Cardiac muscle cell (in vitro differentiated cells and primary cell): ENCODE measurements around the gene LTA4H. TPM values are rescaled to one million over a fixed set of nuclear protein-coding genes. Genes with fewer than 3 reads are reported as not detected.

Source experiments
- DNase-seq, 2 donors: peaks; one replicate each; pipeline versions ENCODE4 v3.0.0 to v3.0.0-alpha.2; 2010 to 2017; ENCODE audit warnings: low read depth in 1 of 2, low spot score in 1 of 2
- H3K27ac ChIP-seq: fragments of 200-600 bp; sonication (generic); 2 replicates; pipeline ENCODE4 v1.5.1; 2016
- H3K27me3 ChIP-seq: fragments of 200-600 bp; sonication (generic); 2 replicates; pipeline ENCODE4 v1.6.0; 2016; ENCODE audit warnings: control low read depth
- H3K36me3 ChIP-seq: fragments of 200-600 bp; sonication (generic); 2 replicates; pipeline ENCODE4 v1.5.1; 2016; ENCODE audit warnings: control low read depth
- H3K4me1 ChIP-seq: fragments of 200-600 bp; sonication (generic); 2 replicates; pipeline ENCODE4 v1.8.1; 2017; ENCODE audit warnings: low read depth, mild to moderate bottlenecking, mixed run types
- H3K4me3 ChIP-seq: fragments of 200-600 bp; sonication (generic); 2 replicates; pipeline ENCODE4 v1.5.1; 2016; ENCODE audit warnings: mild to moderate bottlenecking
- H3K9me3 ChIP-seq: fragments of 200-600 bp; sonication (generic); 2 replicates; pipeline ENCODE4 v1.5.1; 2017; ENCODE audit warnings: low read depth, mild to moderate bottlenecking, control low read depth
- polyA plus RNA-seq: library from polyadenylated mRNA; unstranded; fragments of >200 nt; fragmentation: Nextera tagmentation; extraction: Ambion mirVana; gene quantifications from 2 replicates; pipeline ENCODE4 v1.2.1, GENCODE V29; 2016
- total RNA-seq: library from RNA; depleted of rRNA; stranded (reverse); fragments of >200 nt; gene quantifications from 2 replicates; pipeline ENCODE4 v1.2.3, GENCODE V29; 2016
- TF ChIP-seq, protein P1 (sequence below): IDR thresholded peaks from 2 replicates; pipeline ENCODE4 v1.5.1; 2012; ENCODE audit warnings: low read depth, mild to moderate bottlenecking, low read length

The LTA4H gene
- total RNA-seq (76.6 and 109 TPM in 2 replicates), polyA plus RNA-seq (64.6 and 108 TPM in 2 replicates)

DNA sequence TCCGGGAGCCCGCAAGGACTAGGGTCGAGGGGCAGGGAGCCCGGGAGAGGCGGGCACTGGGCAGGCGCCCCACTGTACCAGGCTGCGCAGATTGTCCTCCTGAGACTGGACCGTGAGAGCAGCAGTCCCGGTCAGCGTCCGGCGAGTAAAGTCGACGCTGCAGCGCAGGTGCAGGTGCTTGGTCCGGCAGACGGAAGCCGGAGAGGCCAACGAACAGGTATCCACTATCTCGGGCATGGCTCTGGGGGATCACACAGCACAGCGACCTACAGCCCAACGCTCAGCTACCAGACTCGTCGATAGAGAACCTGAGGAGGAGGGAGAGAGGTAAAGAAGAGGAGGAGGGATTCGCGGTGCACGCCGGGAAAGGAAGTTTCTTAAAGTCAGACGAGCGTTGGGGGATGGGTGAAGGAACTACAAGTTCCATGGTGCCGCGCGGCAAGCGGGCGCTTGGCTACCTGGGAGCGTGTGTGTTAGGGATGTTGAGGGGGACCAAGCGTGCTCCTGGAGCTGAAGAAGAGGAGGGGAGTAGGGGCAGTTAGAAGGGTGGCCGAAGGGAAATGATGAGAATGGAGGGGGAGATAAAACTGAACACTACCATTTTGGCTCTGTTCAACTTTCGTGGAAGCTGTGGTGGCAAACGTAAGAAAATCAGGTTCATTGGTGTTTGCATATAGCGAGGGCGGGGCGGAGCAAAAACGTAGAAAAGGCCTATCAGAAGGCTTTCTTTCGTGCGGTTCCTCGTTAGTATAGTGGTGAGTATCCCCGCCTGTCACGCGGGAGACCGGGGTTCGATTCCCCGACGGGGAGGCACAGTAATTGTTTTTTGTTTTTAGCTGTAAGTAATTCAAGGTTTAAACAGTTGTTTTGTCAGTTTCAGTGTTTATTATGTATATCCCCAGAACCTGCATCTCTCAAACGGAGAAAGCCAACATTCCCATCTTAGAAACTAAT, at the start of gene LTA4H:
TSS of gene LTA4H (minus strand) at position 305 of the 954 bp plus-strand sequence. CDS start at position 237, 68 bp downstream.
- H3K27ac ChIP-seq = peak within 1 kb of the TSS; percentile 55

DNA sequence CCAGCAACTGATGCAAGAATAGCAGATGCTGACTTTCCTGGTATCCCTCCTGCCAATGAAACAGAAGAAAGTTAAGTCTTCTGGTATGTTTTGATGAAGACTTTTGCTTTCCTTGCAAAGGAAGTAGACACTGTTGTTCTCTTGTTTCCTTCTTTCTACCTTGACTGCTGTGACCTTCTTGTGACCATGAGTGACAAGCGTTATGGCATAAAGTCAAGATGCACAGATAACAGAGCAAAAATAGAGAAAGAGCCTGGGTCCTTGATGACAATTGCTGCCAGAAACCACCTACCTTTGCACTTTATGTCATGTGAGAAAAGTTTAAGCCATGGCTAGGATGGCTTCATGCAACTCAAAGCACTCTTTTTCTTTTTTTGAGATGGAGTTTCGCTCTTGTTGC, 49.2 kb upstream of the LTA4H start:
- Histone ChIP-seq H3K36me3 (no peaks in the 10 kb centered on the region), H3K27ac (no peak overlapping the region), H3K4me1 (no peaks in the 10 kb centered on the region), H3K27me3 (no peaks in the 10 kb centered on the region), H3K9me3 (no peaks in the 10 kb centered on the region), H3K4me3 (no peak overlapping the region)
- no peak for DNase-seq
- TF ChIP-seq, protein P1, sequence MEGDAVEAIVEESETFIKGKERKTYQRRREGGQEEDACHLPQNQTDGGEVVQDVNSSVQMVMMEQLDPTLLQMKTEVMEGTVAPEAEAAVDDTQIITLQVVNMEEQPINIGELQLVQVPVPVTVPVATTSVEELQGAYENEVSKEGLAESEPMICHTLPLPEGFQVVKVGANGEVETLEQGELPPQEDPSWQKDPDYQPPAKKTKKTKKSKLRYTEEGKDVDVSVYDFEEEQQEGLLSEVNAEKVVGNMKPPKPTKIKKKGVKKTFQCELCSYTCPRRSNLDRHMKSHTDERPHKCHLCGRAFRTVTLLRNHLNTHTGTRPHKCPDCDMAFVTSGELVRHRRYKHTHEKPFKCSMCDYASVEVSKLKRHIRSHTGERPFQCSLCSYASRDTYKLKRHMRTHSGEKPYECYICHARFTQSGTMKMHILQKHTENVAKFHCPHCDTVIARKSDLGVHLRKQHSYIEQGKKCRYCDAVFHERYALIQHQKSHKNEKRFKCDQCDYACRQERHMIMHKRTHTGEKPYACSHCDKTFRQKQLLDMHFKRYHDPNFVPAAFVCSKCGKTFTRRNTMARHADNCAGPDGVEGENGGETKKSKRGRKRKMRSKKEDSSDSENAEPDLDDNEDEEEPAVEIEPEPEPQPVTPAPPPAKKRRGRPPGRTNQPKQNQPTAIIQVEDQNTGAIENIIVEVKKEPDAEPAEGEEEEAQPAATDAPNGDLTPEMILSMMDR = no peak

More for the DNA sequence above, at the start of gene LTA4H:
- TF ChIP-seq, protein P1 = no peak
- Histone ChIP-seq H3K4me3 (peak within 1 kb of the TSS; percentile 74), H3K9me3 (no peaks in the 10 kb centered on the region), H3K4me1 (peaks cover 14% of the 10 kb centered on the region), H3K36me3 (no peaks in the 10 kb centered on the region), H3K27me3 (no peaks in the 10 kb centered on the region)
- peak; percentile 99 to 100 for DNase-seq

GRCh38 chr12:96083020-96083719, 47.8 kb upstream of the LTA4H start:
- no peak overlapping the region for H3K27ac ChIP-seq
- no peak overlapping the region for H3K4me3 ChIP-seq
- no peaks in the 10 kb centered on the region for H3K36me3 ChIP-seq
- H3K4me1 ChIP-seq = no peaks in the 10 kb centered on the region
- no peaks in the 10 kb centered on the region for H3K9me3 ChIP-seq
- DNase-seq = no peak
- TF ChIP-seq, protein P1 = no peak
- H3K27me3 ChIP-seq = no peaks in the 10 kb centered on the region

DNA sequence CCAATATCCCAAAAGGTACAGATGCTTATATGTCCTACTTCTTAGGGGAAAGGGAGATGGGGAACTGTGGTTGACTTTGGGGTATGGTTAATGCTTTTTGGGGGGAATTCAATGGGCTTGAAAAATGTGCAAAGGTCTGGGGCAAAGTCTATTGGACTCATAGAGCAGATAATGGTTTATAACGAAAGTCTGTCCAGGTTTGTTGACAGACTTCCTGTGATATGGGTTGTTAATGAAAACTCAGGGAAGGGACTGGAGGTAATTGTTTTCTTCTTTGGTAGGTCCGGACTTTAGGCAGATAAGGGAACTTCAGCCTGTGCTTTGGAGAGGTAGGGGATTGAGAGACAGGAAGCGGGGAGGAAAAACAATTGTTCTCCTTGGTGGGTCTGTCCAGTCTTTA, 46.2 kb upstream of the LTA4H start:
- H3K27me3 ChIP-seq = no peaks in the 10 kb centered on the region
- no peak overlapping the region for H3K4me3 ChIP-seq
- H3K4me1 ChIP-seq = no peaks in the 10 kb centered on the region
- no peak overlapping the region for H3K27ac ChIP-seq
- TF ChIP-seq, protein P1 = no peak
- no peaks in the 10 kb centered on the region for H3K9me3 ChIP-seq
- no peak for DNase-seq
- no peaks in the 10 kb centered on the region for H3K36me3 ChIP-seq

- Histone ChIP-seq H3K27ac (no peak overlapping the region), H3K9me3 (no peaks in the 10 kb centered on the region), H3K27me3 (no peaks in the 10 kb centered on the region), H3K4me1 (no peaks in the 10 kb centered on the region), H3K36me3 (no peaks in the 10 kb centered on the region), H3K4me3 (no peak overlapping the region)
- TF ChIP-seq, protein P1 = no peak
- peak in 1 of 2 donors; percentile 53 for DNase-seq
Observed at GRCh38 chr12:96078231-96079135, 43.1 kb upstream of the LTA4H start.
